Transverse colon (tissue), 4 donors: ENCODE measurements around the gene MSI2.

Experiments
- EP300 ChIP-seq: sonication (generic); formaldehyde crosslinking; IDR thresholded peaks from one replicate; pipeline ENCODE4 v1.6.1; 2017; ENCODE audit warnings: antibody characterized with exemption, low read depth
- POLR2A ChIP-seq: fragments of 450-650 bp; IDR thresholded peaks from one replicate; pipeline ENCODE4 v1.6.1; 2016; ENCODE audit warnings: antibody characterized with exemption, mild to moderate bottlenecking, moderate library complexity
- POLR2AphosphoS5 ChIP-seq, 3 donors: sonication (generic); formaldehyde crosslinking; IDR thresholded peaks; one replicate each; pipeline ENCODE4 v1.6.1; 2016; ENCODE audit warnings: antibody characterized with exemption in 3 of 3
- TF ChIP-seq, protein P1 (sequence below), 5 experiments: fragments of 200-600 bp in 3 of 5; fragments of 450-650 bp in 2 of 5; sonication (generic) in 3 of 5; IDR thresholded peaks; 1 replicate in 2 of 5; 2 replicates in 3 of 5; pipeline ENCODE4 v1.5.1; 2016 to 2017; ENCODE audit warnings: antibody characterized with exemption in 5 of 5, inconsistent platforms in 3 of 5, mild to moderate bottlenecking in 2 of 5, moderate library complexity in 1 of 5

DNA sequence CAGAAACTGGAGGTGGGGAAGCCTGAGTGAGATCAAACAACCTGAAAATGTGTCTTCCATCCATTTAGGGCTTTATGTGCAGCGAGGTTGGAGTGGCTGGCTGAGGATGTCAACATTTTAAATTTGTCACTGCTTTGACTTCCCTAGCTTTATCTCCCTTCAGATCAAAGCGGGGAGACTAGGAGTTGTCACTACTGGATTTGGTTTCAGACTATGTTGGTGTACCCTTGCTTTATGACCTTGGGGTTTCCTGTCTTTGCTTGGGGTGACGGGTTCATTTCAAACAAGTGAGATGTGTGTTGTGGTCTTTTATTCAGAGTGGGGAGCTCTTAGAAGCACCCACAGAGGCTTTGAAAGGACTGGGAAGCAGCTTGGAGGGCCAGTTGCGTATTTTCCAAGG lies 25.6 kb downstream of the MSI2 start:
- TF ChIP-seq POLR2A = no peak
- TF ChIP-seq, protein P1, sequence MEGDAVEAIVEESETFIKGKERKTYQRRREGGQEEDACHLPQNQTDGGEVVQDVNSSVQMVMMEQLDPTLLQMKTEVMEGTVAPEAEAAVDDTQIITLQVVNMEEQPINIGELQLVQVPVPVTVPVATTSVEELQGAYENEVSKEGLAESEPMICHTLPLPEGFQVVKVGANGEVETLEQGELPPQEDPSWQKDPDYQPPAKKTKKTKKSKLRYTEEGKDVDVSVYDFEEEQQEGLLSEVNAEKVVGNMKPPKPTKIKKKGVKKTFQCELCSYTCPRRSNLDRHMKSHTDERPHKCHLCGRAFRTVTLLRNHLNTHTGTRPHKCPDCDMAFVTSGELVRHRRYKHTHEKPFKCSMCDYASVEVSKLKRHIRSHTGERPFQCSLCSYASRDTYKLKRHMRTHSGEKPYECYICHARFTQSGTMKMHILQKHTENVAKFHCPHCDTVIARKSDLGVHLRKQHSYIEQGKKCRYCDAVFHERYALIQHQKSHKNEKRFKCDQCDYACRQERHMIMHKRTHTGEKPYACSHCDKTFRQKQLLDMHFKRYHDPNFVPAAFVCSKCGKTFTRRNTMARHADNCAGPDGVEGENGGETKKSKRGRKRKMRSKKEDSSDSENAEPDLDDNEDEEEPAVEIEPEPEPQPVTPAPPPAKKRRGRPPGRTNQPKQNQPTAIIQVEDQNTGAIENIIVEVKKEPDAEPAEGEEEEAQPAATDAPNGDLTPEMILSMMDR (IDR thresholded peaks at IDR 0.05) = no peak
- no peak for TF ChIP-seq POLR2AphosphoS5 (IDR thresholded peaks at IDR 0.05)
- no peak for TF ChIP-seq EP300
